ENCODE data around the gene STIL.
A peak's percentile ranks its signal among the peaks of the same experiment; 100 is the strongest.

The STIL gene

GRCh38 chr1:47201179-47201578 lies 112.8 kb downstream of the STIL start:
- DNase-seq (ENCODE audit: low read depth in 2 of 2), result peak; percentile 29 to 64
- no peak for TF ChIP-seq CTCF (IDR thresholded peaks at IDR 0.05; ENCODE audit: low read depth, low read length)
- no peak overlapping the region for H3K4me3 ChIP-seq (replicated peaks in 1 of 2; ENCODE audit: low read depth in 2 of 2, low read length in 2 of 2)
